K562 (cell line): ENCODE measurements around the gene TBC1D7. TPM values are rescaled to one million over a fixed set of nuclear protein-coding genes. Genes with fewer than 3 reads are reported as not detected.

Experiments used
- ATF1 ChIP-seq, 2 experiments: fragments of 450-650 bp in 1 of 2; IDR thresholded peaks; 2 replicates each; pipeline ENCODE4 v1.6.1; 2016; ENCODE audit warnings: missing compliant biosample characterization in 1 of 2, missing genetic modification characterization in 1 of 2
- ATF3 ChIP-seq, 2 experiments: fragments of 450-650 bp in 1 of 2; sonication (generic) in 1 of 2; formaldehyde crosslinking in 1 of 2; IDR thresholded peaks in 1 of 2; conservative IDR thresholded peaks in 1 of 2; 2 replicates each; pipeline versions ENCODE4 v1.6.1 to v1.8.1; 2016 to 2023; ENCODE audit warnings: mild to moderate bottlenecking in 2 of 2, moderate library complexity in 2 of 2, inconsistent platforms in 1 of 2, missing genetic modification reagents in 1 of 2
- CBX2 ChIP-seq: fragments of 200-600 bp; sonication (generic); IDR thresholded peaks from one replicate; pipeline ENCODE4 v1.6.1; 2012; ENCODE audit warnings: mild to moderate bottlenecking, low read length, inconsistent platforms; ENCODE audit not compliant: insufficient read depth, poor library complexity, severe bottlenecking
- CEBPB ChIP-seq: fragments of 450-650 bp; IDR thresholded peaks from 2 replicates; pipeline ENCODE4 v1.6.1; 2016; ENCODE audit warnings: missing genetic modification characterization, missing compliant biosample characterization
- CEBPG ChIP-seq, 3 experiments: fragments of 200-800 bp in 1 of 3; sonication (Bioruptor generic) in 1 of 3; sonication (generic) in 1 of 3; formaldehyde crosslinking in 1 of 3; IDR thresholded peaks in 2 of 3; conservative IDR thresholded peaks in 1 of 3; 2 replicates each; pipeline versions ENCODE4 v1.6.1 to v1.8.0; 2016 to 2022; ENCODE audit warnings: missing compliant biosample characterization in 2 of 3, missing genetic modification characterization in 2 of 3, mild to moderate bottlenecking in 1 of 3, missing genetic modification reagents in 1 of 3
- ELF4 ChIP-seq: fragments of 450-650 bp; formaldehyde crosslinking; IDR thresholded peaks from 2 replicates; pipeline ENCODE4 v1.4.0; 2022; ENCODE audit warnings: missing genetic modification characterization
- EP300 ChIP-seq: IDR thresholded peaks from 2 replicates; pipeline ENCODE4 v1.6.1; 2012; ENCODE audit warnings: low read length, improper control_type of control experiment
- GTF2E2 ChIP-seq: fragments of 200-800 bp; sonication (Bioruptor generic); IDR thresholded peaks from 2 replicates; pipeline ENCODE4 v1.6.1; 2016; ENCODE audit warnings: missing genetic modification characterization, missing compliant biosample characterization
- IFI16 ChIP-seq: fragments of 250-450 bp; sonication (Bioruptor Pico); IDR thresholded peaks from 2 replicates; pipeline ENCODE4 v2.1.2; 2022; ENCODE audit warnings: mild to moderate bottlenecking, inconsistent platforms
- JUNB ChIP-seq: fragments of 450-650 bp; formaldehyde crosslinking; conservative IDR thresholded peaks from 2 replicates; pipeline ENCODE4 v1.4.0; 2020; ENCODE audit warnings: mild to moderate bottlenecking
- NCOA1 ChIP-seq: fragments of 450-650 bp; IDR thresholded peaks from 2 replicates; pipeline ENCODE4 v1.6.1; 2016; ENCODE audit warnings: low read depth
- NEUROD1 ChIP-seq: fragments of 150-350 bp; IDR thresholded peaks from 2 replicates; pipeline ENCODE4 v1.6.1; 2014; ENCODE audit warnings: borderline replicate concordance, low read length, low read depth; ENCODE audit not compliant: partially characterized antibody
- PHB2 ChIP-seq: fragments of 450-650 bp; IDR thresholded peaks from 2 replicates; pipeline ENCODE4 v1.6.1; 2017; ENCODE audit warnings: low read depth
- POLR2G ChIP-seq: fragments of 200-400 bp; formaldehyde crosslinking; IDR thresholded peaks from 2 replicates; pipeline ENCODE4 v1.6.1; 2017; ENCODE audit warnings: low read depth, mild to moderate bottlenecking, antibody characterized with exemption, low read length, moderate library complexity
- RBM34 ChIP-seq: fragments of 200-400 bp; formaldehyde crosslinking; IDR thresholded peaks from 2 replicates; pipeline ENCODE4 v1.6.1; 2018; ENCODE audit warnings: low read length, borderline replicate concordance; ENCODE audit not compliant: insufficient read depth
- SETDB1 ChIP-seq: IDR thresholded peaks from one replicate; pipeline ENCODE4 v1.6.1; 2012; ENCODE audit warnings: low read length, control low read depth, inconsistent platforms
- SMAD1 ChIP-seq: fragments of 150-350 bp; IDR thresholded peaks from 2 replicates; pipeline ENCODE4 v1.6.1; 2014; ENCODE audit warnings: low read length, low read depth; ENCODE audit not compliant: partially characterized antibody
- STAT5B ChIP-seq: fragments of 250-450 bp; sonication (Bioruptor Pico); IDR thresholded peaks from 2 replicates; pipeline ENCODE4 v1.8.0; 2021; ENCODE audit warnings: mild to moderate bottlenecking, inconsistent platforms
- YY1 ChIP-seq, 3 experiments: IDR thresholded peaks; 2 replicates each; pipeline ENCODE4 v1.6.1; 2011; ENCODE audit warnings: low read length in 2 of 3, mild to moderate bottlenecking in 2 of 3, moderate library complexity in 2 of 3, borderline replicate concordance in 1 of 3, control low read depth in 1 of 3, low read depth in 1 of 3; ENCODE audit not compliant: insufficient read depth in 3 of 3, insufficient replicate concordance in 2 of 3, control insufficient read depth in 1 of 3, insufficient read length in 1 of 3; ENCODE audit errors: extremely low read depth in 1 of 3
- ZNF174 ChIP-seq: fragments of 250-450 bp; sonication (Bioruptor Pico); IDR thresholded peaks from 2 replicates; pipeline ENCODE4 v1.4.0; 2020; ENCODE audit warnings: mild to moderate bottlenecking
- ZNF41 ChIP-seq: fragments of 250-450 bp; sonication (Bioruptor Pico); conservative IDR thresholded peaks from 2 replicates; pipeline ENCODE4 v1.4.0; 2020; ENCODE audit warnings: mild to moderate bottlenecking
- ZNF707 ChIP-seq: fragments of 250-450 bp; sonication (Bioruptor Pico); conservative IDR thresholded peaks from 2 replicates; pipeline ENCODE4 v1.8.0; 2022; ENCODE audit warnings: inconsistent platforms, mild to moderate bottlenecking, moderate library complexity
- ZSCAN32 ChIP-seq: fragments of 450-650 bp; formaldehyde crosslinking; IDR thresholded peaks from 2 replicates; pipeline ENCODE4 v1.4.0; 2020; ENCODE audit warnings: mild to moderate bottlenecking, moderate library complexity
- polyA plus RNA-seq, 8 experiments: library from polyadenylated mRNA; depleted of rRNA in 4 of 8; stranded (reverse) in 5 of 8; unstranded in 3 of 8; fragments of >200 nt; fragmentation: Nextera tagmentation in 2 of 8; fragmentation: Illumina TruSeq in 1 of 8; extraction: Ambion mirVana in 2 of 8; extraction: Trizol in 1 of 8; gene quantifications; 2 replicates each; pipeline versions ENCODE4 v1.2.1 to v1.2.3, GENCODE V29; 2011 to 2014; ENCODE audit warnings: inconsistent platforms in 1 of 8, missing spikeins in 1 of 8
- total RNA-seq, 7 experiments: library from RNA; depleted of rRNA in 6 of 7; stranded (reverse); fragments of >200 nt in 6 of 7; fragmentation: Illumina TruSeq in 2 of 7; extraction: Trizol in 2 of 7; gene quantifications; 2 replicates each; pipeline versions ENCODE4 v1.2.1 to v1.2.3, GENCODE V29; 2011 to 2021; ENCODE audit warnings: low replicate concordance in 1 of 7
- TF ChIP-seq, protein P1 (sequence below), 2 experiments: fragments of 250-450 bp in 1 of 2; fragments of 450-650 bp in 1 of 2; sonication (Bioruptor Pico) in 1 of 2; IDR thresholded peaks; 2 replicates each; pipeline versions ENCODE4 v1.6.1 to v1.8.0; 2016 to 2021; ENCODE audit warnings: mild to moderate bottlenecking in 2 of 2, moderate library complexity in 2 of 2, missing compliant biosample characterization in 1 of 2, missing genetic modification characterization in 1 of 2

The TBC1D7 gene
- total and polyA plus RNA-seq, 9 of the 15 experiments (the other 6 are each of a cell fraction or from before 2014, with no cell fraction given), result 49.4 to 107 (median 61.1) TPM

DNA sequence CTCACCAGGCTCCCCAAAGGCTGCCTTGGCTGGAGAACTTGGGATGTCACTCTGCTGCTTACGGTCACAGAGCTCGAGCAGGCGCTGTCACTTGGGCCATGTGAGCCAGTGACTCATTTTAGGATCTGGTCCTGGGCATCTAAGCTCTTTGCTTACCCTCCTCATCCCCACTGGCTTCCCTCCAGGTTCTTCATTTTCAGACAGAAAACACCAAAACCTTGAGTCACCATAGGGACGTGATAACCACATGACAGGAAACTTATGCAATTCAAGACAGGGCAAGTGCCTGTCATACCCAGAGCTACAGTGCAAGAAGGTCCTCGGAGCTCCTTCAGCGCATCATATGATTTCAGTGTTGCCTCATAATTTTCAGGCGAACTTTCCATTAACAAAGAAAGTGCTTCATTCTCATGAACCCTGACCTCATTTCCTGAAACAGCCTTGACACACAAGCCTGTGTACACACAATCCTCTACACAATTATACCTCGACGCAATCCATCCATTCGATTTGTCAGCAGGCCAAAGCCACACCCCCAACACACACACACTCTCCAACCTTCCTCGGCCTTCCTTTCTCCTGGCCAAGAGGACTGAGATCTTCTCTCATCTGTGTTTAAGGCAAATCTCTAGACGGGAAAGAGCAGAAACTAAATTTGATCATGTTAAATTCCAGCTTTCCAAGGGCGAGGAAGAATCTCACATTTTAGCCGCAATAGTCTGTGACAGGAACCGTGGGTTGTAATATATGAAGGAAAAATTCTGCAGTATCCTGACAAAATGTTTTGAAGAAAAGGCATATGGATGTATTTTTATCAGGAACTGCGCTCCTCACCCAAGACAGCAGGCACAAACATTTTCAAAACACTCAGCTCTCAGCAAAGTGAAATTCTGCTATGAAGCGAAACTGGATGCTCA is 25.3 kb downstream of the TBC1D7 start (continued):
- TF ChIP-seq CEBPB (tag) (peak; percentile 99), CBX2 (no peak), ZNF707 (no peak), STAT5B (no peak), ELF4 (CRISPR knock-in tag) (0 out of 2 replicates have a peak, but pooled peaks have one; percentile 31), SETDB1 (peak; percentile 76), IFI16 (CRISPR knock-in tag) (no peak), RBM34 (no peak), CEBPG (CRISPR knock-in tag; IDR thresholded peaks at IDR 0.05) (peak; percentile 92), CEBPG (tag; conservative IDR thresholded peaks at IDR 0.05 in 1 of 2, IDR thresholded peaks at IDR 0.05 in 1 of 2) (peak; percentile 99 to 100), ZSCAN32 (0 out of 2 replicates have a peak, but pooled peaks have one; percentile 24), EP300 (peak; percentile 74), ATF3 (IDR thresholded peaks at IDR 0.05) (peak; percentile 98), ATF3 (CRISPR knock-in tag; conservative IDR thresholded peaks at IDR 0.05) (peak; percentile 77), ATF1 (CRISPR knock-in tag; IDR thresholded peaks at IDR 0.05) (no peak), ATF1 (tag; IDR thresholded peaks at IDR 0.05) (peak; percentile 80), POLR2G (no peak), YY1 (IDR thresholded peaks at IDR 0.05; ENCODE audit: borderline replicate concordance in 1 of 3, control insufficient read depth in 1 of 3, extremely low read depth in 1 of 3, insufficient read depth in 3 of 3, insufficient read length in 1 of 3, insufficient replicate concordance in 2 of 3, low read depth in 1 of 3, low read length in 2 of 3) (no peak), JUNB (no peak), NEUROD1 (no peak), PHB2 (no peak), NCOA1 (0 out of 2 replicates have a peak, but pooled peaks have one; percentile 61), ZNF174 (no peak), ZNF41 (no peak), GTF2E2 (tag) (peak; percentile 28; the same call in 1 of the 2 replicates), SMAD1 (peak; percentile 83)
- TF ChIP-seq, protein P1, sequence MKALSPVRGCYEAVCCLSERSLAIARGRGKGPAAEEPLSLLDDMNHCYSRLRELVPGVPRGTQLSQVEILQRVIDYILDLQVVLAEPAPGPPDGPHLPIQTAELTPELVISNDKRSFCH (CRISPR knock-in tag; IDR thresholded peaks at IDR 0.05), result no peak
- TF ChIP-seq, protein P1 (tag; IDR thresholded peaks at IDR 0.05), result peak; percentile 57; the same call in 1 of the 2 replicates
